GM19452 (cell line): Measurements from ENCODE around the gene RRP9.

Experiments
- ATAC-seq: cut with Tn5 transposase; IDR thresholded peaks from one replicate; pipeline ENCODE4 v1.9.1; 2021; ENCODE audit not compliant: unreplicated experiment

The RRP9 gene

DNA sequence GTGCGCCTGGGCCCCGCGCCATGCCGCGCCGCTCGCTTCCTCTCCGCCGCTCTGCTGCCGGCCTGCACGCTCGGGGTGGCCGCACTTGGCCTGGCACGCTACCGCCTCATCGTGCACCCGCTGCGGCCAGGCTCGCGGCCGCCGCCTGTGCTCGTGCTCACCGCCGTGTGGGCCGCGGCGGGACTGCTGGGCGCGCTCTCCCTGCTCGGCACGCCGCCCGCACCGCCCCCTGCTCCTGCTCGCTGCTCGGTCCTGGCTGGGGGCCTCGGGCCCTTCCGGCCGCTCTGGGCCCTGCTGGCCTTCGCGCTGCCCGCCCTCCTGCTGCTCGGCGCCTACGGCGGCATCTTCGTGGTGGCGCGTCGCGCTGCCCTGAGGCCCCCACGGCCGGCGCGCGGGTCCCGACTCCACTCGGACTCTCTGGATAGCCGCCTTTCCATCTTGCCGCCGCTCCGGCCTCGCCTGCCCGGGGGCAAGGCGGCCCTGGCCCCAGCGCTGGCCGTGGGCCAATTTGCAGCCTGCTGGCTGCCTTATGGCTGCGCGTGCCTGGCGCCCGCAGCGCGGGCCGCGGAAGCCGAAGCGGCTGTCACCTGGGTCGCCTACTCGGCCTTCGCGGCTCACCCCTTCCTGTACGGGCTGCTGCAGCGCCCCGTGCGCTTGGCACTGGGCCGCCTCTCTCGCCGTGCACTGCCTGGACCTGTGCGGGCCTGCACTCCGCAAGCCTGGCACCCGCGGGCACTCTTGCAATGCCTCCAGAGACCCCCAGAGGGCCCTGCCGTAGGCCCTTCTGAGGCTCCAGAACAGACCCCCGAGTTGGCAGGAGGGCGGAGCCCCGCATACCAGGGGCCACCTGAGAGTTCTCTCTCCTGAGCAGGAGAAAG, 14.4 kb upstream of the RRP9 start:
- no peak for ATAC-seq

DNA sequence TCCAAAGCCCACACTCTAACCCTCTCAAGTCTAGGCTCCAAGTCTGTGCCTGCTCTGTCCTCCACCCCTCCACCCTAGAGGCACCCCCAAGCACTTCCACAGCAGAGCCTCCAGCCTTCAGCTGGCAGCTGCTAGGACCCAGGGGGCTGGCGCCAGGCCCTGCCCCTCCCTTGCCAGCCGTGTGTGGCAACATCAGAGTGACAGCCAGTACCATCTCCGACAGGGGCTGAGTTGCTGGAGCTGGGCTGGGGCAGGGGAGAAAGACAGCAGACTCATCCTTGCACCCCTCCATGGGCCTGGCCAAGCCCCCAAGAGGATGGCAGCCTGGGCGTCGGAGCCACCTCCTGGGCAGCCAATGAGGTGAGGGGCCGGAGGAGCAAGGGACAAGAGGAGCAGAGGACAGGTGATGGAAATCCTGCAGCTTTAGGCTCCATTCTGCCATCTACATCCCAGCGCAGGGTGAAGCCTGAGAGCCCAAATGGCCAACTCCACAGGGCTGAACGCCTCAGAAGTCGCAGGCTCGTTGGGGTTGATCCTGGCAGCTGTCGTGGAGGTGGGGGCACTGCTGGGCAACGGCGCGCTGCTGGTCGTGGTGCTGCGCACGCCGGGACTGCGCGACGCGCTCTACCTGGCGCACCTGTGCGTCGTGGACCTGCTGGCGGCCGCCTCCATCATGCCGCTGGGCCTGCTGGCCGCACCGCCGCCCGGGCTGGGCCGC, 13.6 kb upstream of the RRP9 start, which contains the start of gene GPR62:
Gene GPR62, plus strand, starts transcription at position 207 of the 718 bp plus-strand sequence. Its CDS starts 272 bp downstream, at position 479.
- ATAC-seq: no peak

DNA sequence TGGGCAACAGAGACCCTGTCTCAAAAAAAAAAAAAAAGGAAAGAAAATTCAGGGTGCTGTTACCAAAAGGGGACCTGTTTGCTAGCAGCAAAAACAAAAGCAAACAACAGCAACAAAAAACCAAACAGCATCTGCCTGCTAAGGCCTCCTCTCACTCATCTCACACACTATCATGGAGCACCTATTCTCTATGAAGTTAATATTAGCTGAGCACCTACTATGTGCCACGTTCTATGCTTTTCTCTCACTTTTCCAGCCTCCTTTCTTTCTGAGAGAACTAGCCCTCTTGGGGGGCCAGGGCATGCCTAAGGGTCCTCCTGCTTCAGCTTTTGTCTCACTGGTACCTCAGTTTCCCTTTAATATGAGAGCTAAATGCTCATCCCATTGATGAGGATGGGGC, 13.0 kb upstream of the RRP9 start:
- no peak for ATAC-seq

DNA sequence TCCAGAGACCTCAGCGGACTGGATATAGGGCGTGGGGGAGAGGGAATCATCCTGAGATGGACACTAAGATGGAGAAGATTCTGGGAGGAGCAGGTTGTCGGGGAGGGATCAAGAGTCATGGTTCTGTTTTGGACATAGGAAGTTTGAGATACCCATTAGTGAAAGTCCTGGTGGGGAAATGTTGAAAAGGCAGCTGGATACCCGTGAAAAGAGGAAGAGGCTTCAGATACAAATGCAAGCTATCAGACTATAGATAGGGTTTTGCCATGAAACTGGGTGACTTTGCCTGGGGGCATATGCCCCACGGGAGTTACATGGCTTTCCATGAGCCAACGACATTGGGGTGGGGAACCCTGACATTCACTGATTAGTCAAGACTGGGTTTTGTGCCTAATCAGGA, 12.4 kb upstream of the RRP9 start:
- ATAC-seq: no peak

DNA sequence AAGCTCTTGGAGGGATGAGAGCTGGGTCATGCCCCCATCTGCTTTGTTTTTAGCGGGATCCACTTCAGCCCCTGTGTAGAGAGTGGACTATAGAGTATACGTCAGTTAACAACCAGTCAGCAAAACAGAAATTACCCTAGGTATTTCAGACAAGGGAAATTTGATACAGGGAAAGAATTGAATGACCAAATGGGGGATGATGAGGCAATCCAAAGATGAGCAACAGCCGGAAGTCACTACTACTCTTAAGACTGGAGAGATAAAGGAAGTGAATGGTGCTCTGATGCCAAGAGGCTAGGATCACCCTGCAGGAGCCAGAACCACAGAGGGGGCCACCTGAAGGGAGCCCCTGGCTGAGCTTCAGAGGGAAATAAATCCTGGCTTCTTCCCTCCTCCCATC, 11.7 kb upstream of the RRP9 start:
- ATAC-seq: no peak

DNA sequence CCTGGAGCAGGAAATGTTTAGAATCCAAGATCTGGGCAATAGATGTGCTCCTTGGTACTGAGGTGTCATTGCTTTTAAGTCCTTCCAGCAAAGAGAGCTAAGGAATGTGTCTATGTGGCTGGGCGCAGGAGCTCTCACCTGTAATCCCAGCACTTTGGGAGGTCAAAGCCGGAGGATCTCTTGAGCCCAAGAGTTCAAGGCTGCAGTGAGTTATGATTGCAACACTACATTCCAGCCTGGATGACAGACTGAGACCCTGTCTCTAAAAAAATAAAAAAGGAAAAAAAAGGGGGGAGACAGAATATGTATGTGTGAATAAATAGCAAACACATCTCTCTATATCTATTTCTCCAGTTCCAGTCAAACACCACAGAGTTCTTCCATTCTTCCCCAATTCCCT, 9.2 kb upstream of the RRP9 start:
- no peak for ATAC-seq

DNA sequence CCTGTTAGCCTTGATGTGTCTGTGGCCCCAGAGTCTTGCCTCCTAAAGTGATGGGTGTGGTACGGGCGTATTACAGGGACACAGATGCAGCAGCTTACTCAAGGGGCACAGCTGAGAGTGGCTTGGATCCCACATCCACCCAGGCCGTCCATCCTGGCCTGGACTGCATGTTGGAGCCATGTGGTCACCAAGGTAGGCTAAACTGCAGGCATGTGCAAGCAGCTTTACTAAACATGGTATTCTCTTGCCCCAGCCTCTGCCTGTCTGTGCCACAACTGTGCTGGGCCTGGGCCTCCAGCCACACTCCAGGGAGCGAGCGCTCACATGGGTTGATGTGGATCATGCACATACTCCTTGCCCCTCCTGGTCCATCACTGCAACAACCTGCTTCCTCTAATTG, 7.4 kb upstream of the RRP9 start:
- ATAC-seq: no peak

DNA sequence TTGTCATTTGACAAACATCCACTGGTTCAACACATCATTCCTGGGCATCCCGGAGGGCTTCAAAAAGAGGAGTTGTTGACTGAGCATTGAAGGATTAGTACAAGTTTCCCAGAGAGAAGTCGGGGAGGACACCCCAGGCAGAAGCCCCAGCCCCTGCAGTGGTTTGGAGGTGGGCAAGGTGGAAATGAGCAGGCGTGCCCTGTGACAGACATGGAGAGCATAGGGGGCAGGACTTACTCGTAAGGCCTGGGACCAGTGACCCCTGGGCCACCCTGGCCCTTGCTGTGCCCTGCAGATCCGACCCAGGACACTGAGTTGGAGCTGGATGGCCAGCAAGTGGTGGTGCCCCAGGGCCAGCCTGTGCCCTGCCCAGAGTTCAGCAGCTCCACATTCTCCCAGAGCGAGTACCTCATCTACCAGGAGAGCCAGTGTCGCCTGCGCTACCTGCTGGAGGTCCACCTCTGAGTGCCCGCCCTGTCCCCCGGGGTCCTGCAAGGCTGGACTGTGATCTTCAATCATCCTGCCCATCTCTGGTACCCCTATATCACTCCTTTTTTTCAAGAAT, 6.4 kb upstream of the RRP9 start:
- ATAC-seq: no peak

DNA sequence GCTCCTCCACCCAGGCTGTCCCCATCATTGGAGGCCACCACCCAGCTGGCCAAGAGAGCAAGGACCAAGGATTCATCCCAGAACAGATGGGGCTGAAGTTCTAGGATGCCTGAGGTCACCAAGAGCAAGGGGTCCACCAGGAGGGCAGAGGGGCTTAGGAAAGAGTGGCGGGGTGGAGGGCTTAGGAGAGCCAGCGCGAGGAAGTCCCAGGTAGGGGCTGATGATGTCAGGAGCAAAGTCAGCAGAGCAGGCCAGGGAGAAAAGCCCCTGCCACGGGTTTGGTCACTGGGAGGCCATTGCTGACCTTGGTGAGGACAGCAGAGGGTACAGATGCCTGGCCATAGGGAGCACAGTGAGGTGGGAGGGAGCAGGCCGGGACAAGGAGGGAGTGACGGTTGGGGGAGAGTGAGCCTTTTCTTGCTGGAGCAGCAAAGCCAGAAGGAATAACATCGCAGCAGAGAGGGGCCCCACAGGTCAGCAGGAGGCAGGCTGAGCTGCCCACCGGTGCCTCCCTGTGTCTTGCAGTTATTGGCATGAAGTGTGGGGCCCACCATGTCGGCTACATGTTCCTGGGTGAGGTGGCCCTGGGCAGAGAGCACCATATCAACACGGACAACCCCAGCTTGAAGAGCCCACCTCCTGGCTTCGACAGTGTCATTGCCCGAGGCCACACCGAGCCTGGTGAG, 5.7 kb upstream of the RRP9 start:
- no peak for ATAC-seq

DNA sequence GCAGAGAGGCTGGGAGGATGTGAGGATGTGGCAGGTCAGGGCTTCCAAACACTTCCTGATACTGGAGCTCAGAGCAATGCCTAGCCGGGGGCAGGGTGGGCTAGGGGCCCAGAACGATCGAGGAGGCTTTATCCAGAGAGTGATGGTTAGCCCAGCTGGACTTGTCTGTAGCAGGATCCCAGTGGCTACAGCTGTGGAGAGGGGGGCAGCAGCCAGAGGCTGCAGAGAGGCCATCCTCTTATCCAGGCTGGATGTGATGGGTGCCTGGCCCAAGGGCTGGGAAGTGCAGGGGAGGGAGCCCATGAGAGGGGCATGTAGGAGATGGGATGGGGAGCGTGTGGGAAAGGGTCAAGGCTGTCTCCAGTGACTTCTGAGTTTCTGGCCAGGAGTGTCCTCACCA, 5.1 kb upstream of the RRP9 start:
- ATAC-seq: no peak

DNA sequence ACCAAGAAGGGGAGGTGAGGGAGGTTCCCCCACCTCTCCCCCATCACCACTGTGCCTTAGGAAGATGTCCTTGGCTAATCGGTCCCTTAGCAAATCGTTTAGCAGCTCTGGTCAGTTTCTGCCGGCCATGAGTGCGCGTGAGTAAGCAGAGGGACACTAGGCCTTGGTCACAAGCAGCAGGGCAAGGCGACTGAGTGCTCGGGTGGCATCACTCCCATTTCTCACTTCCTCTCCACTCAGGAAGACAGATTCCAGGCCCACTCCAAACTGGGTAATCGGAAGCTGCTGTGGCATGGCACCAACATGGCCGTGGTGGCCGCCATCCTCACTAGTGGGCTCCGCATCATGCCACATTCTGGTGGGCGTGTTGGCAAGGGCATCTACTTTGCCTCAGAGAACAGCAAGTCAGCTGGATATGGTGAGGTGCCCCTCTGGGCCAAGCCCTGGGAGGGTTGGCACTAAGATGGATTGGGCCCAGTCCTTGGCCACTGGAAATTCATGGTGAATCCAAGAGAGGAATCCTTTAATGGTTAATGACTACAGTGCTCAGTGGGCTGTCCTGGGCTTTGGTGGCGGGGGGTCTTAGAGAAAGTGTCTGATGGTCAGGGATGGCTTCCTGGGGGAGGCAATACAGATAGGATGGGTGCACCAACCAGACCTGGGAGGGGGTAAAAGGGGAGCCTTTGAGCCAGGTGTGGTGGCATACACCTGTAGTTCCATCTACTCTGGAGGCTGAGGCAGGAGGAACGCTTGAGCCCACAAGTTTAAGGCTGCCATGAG, 4.4 kb upstream of the RRP9 start:
- ATAC-seq: no peak

DNA sequence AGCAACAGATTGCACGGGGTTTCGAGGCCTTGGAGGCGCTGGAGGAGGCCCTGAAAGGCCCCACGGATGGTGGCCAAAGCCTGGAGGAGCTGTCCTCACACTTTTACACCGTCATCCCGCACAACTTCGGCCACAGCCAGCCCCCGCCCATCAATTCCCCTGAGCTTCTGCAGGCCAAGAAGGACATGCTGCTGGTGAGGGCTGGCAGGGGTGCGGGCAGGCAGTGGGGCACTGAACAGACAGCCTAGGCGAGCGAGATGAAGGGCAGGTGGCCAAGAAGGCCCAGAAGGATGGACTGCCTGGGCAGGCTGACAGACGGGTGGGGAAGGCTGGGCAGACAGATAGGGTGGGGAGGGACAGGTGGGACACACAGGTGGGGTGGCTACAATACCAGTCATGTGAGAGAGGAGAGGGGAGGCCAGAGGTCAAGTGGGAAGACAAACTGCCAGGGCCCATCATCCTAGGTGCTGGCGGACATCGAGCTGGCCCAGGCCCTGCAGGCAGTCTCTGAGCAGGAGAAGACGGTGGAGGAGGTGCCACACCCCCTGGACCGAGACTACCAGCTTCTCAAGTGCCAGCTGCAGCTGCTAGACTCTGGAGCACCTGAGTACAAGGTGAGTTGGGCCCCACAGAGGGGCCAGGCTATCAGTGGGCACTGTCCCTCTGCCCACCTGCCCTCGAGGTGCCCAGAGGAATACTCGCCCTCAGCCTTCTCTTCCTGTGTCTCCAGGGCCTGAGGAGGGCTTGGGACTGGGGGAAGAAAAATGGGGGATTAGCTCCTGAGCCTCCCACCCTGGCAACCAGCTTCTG, 3.5 kb upstream of the RRP9 start:
- ATAC-seq: no peak

DNA sequence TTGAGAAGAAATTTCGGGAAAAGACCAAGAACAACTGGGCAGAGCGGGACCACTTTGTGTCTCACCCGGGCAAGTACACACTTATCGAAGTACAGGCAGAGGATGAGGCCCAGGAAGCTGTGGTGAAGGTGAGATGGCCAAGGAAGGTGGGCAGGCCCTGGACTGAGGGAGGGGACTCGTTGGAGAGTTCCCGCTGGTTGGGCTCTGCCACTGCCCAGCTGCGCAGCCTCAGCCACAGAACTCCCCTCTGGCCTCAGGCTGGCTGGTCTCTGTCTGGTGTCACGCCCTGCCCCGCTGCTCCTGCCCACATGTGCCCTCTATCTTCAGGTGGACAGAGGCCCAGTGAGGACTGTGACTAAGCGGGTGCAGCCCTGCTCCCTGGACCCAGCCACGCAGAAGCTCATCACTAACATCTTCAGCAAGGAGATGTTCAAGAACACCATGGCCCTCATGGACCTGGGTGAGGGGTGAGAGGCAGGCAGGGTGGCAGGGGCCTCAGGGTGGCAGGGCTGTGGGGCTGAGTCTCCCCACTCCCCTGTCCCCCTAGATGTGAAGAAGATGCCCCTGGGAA, 2.8 kb upstream of the RRP9 start:
- ATAC-seq: no peak

DNA sequence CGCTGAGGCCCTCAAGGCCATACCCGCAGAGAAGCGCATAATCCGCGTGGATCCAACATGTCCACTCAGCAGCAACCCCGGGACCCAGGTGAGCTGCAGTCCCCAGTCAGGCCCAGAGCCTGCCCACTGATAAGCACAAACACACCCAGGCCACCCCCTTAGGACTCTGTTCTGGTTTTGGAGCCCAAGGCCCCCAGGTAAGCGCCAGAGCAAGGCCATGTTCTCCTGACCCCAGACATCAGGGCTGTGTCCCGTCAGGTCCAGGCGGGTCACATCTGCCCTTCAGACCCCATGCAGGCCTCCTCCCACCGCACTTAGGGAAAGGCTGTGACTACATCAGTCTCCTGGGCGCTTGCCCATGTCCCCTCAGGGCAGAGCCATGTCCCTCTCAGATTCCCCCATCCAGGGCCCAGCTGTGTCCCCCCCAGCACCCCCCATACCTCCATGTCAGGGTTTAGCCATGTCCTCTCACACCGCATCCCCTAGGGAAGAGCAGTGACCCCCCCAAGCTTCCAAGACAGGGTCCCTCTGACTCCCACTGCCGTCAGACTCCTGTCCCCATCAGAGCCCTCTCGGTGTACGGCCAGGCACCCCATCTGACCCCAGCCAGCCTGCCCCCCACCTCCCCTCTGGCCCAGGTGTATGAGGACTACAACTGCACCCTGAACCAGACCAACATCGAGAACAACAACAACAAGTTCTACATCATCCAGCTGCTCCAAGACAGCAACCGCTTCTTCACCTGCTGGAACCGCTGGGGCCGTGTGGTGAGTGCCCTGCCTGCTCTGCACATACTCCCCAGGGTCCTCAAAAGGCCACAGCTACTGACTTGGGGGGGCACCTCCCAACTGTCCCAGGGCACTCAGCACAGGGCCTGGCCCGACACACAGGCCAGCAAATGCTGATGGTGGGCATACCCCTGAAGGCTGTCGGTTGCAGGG, 2.0 kb upstream of the RRP9 start:
- no peak for ATAC-seq

DNA sequence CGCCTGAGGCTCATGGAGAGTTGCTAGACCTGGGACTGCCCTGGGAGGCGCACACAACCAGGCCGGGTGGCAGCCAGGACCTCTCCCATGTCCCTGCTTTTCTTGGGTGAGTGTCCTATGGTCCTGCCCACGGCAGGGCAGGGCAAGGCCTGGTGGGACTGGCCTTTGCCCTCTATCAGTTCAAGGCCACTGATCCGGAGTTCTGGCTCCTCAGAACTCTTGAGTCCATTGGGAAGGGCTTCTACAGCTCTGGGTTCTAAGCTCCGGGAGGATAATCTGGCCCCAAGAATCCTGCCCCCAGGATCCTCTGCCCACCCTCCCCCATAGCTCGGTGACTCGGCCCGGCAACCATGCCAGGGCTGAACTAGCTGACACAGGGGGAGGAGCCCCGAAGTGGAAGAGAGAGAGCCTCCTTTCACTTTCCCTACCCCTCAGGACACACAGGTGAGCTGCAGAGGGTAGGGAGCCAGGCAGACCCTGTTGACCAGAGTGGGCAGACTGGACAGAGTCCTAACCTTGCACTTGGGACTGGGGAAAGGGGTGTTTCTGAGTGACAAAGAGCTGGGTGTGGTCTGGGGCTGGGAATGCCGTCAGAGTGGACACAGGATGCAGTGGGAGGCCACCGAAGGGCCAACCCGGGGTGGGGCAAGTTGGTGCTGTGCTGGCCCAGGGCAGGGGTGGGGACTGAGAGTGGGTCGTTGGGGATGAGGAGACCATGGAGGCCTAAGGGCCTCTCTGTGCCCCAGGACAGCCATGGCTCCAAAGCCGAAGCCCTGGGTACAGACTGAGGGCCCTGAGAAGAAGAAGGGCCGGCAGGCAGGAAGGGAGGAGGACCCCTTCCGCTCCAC, 1.1 kb upstream of the RRP9 start:
- ATAC-seq: no peak

DNA sequence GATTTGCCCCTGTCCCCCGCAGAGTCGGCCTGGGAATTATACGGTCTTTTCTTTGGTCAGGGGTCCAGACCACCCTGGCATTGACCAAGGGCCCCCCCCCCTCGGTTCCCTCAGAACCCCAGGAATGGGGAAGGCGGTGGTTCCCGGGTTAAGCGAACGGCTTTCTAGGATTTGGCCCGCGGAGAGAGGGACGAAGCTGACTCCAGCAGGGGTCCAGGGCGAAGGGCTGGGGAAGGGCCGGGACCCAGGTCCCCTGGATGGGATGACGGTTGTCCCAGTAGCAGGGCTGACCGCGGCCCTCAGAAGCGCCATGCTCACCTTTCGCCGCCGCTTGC, 274 bp downstream of the RRP9 start:
- ATAC-seq: no peak

DNA sequence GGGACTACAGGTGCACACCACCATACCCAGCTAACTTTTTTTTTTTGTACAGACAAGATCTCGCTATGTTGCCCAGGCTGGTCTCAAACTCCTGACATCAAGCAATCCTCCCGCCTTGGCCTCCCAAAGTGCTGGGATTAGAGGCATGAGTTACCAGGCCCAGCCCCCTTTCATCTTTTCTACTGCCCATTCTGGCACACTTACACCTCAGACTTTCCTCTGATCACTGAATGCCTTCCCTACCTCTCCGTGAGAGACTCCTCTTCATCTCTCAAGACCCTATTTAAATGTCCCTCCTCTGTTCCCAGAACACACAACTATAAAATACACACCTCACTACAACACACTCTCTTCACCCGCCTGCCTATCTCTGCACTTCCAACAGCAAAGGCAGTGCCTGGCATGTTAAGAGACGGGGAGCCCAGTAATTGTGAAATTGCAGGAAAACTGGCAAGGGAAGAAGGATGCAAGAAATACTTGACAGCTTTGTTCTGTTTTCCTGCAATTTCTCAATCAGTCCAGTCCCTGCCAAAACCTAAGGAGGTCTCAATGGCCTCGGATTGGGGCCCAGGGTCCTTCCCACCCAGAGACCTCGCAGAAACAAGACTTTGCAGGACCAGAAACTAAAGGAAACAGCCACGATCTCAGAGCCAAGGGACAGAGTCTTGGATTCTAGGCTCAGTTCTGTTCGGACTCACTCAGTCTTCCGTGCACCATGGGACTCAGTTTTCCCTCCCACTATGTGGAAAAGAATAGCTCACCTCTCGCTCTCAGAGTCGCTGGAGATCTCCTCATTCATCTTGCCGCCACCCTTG, 849 bp downstream of the RRP9 start:
- ATAC-seq: no peak
